ENCODE data around the gene CYTH2.

The CYTH2 gene

DNA sequence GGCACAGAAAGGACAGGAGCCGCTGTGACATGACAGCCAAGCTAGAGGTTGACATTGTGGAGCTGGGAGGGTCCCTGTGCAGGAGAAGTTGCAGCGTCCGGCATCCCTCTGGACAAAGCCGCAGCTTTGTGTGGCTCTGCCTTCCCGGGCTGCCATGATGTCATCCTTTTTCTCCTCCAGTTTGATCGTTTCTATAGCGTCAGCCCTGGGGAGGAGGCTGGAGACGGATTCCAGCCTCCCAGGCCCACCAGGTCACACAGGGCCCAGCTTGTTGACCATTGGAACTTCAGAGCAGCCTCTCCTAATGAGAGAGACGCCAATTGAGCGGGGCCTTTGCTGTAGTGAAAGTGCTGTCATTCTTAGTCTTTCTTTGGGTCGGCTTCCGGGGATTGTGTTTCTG is 17.5 kb upstream of the CYTH2 start:
- TF ChIP-seq, protein P1, sequence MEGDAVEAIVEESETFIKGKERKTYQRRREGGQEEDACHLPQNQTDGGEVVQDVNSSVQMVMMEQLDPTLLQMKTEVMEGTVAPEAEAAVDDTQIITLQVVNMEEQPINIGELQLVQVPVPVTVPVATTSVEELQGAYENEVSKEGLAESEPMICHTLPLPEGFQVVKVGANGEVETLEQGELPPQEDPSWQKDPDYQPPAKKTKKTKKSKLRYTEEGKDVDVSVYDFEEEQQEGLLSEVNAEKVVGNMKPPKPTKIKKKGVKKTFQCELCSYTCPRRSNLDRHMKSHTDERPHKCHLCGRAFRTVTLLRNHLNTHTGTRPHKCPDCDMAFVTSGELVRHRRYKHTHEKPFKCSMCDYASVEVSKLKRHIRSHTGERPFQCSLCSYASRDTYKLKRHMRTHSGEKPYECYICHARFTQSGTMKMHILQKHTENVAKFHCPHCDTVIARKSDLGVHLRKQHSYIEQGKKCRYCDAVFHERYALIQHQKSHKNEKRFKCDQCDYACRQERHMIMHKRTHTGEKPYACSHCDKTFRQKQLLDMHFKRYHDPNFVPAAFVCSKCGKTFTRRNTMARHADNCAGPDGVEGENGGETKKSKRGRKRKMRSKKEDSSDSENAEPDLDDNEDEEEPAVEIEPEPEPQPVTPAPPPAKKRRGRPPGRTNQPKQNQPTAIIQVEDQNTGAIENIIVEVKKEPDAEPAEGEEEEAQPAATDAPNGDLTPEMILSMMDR (IDR thresholded peaks at IDR 0.05; ENCODE audit: control insufficient read depth, insufficient read depth, low read depth, low read length, missing control alignments), result no peak
- H3K4me3 ChIP-seq (ENCODE audit: control insufficient read depth, low read depth, low read length), result no peak overlapping the region
- no peak for DNase-seq (ENCODE audit: low read depth)

DNA sequence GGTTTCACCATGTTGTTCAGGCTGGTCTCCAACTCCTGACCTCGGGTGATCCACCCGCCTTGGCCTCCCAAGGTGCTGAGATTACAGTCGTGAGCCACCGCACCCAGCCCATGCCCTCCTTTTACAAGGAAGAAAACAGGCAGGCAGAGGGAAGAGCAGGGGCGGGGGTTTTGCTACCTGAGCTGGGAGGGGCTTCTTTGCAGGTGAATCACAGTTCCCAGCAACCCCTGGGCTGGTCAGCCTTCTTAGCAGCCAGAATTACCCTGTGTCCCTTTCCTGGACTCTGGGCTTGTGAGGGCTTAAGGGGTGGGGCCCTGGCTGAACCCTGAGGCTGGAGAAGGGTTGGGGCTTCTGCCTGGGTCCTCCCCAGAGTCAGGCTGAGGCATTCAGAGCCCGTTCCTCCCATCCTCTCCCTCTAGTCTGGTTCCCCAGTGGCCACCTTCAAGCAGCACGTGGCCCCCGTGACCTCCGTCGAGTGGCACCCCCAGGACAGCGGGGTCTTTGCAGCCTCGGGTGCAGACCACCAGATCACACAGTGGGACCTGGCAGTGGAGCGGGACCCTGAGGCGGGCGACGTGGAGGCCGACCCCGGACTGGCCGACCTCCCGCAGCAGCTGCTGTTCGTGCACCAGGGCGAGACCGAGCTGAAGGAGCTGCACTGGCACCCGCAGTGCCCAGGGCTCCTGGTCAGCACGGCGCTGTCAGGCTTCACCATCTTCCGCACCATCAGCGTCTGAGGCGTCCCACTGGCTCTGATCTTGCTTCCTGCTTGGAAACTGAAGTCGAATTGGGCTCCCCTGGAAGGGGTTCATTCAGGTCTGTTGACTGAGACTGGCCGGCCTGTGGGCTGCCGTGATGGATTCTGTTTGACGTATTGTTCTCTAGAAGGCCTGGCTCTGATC is 16.6 kb upstream of the CYTH2 start:
- no peak for DNase-seq (ENCODE audit: low read depth)
- TF ChIP-seq, protein P1 (IDR thresholded peaks at IDR 0.05; ENCODE audit: control insufficient read depth, insufficient read depth, low read depth, low read length, missing control alignments), result no peak
- H3K4me3 ChIP-seq (ENCODE audit: control insufficient read depth, low read depth, low read length), result no peak overlapping the region

DNA sequence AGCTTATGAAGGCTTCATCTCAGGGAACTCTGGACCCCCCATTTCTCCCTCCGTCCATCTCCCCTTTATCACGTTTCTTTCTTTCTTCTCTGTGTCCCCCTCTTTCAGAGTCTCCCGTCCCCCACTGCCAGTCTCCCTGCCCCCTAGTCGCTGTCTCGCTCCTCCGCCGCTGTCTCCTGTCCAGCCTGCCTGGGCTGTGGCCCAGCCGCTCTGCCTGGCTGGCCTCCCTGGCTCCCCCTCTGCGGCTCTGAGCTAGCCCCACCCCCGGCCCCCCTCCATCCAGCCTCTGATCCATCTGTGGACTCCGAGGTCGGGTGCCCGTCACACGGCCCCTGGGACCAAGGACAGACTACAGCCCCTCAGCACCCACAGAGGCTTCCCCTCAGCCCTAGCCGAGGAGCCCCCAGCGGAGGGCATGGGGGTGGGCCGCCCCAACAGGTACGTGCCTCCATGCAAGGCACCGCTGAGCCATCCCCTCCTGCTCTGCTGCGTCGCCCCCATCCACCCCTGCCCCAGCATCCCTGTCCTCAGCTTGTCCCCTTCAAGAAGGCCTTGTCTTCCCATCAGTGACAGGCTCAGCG is 14.9 kb upstream of the CYTH2 start:
- H3K4me3 ChIP-seq (ENCODE audit: control insufficient read depth, low read depth, low read length), result no peak overlapping the region
- TF ChIP-seq, protein P1 (IDR thresholded peaks at IDR 0.05; ENCODE audit: control insufficient read depth, insufficient read depth, low read depth, low read length, missing control alignments), result no peak
- no peak for DNase-seq (ENCODE audit: low read depth)

DNA sequence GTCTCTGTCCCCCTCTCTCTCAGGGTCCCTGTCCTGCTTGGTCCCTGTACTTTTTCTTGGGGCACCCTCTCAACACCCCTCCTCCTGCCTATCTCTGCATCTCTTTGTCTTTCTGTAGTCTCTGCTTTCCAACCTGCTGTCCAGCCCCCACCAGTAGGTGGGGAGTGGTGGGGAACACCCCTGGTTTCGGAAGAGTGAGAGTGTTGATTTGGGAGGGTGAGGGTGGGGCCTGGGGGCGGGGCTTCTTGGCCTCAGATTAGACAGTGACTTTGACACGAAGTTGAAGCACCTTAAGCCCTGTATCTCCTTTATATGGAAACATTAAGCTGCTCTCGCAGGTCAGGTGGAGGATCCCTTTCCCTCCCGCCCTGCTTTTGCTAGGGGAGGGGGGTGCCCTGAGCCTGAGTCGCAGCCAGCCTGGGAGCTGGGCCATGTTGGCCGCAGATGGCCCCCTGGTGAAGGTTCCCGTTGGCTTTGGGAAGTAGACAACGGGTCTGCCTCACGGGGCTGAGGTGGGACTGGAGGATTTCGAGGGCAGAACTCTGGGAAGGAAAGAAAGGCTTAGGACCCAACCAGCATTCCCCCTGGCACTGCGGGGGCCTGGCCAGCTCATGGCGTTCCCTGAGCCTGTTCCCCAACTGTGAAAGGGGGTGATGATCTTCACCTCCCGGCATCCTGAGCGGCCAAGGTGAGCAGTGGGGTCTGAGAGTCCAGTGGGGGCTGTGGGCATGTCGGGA is 13.8 kb upstream of the CYTH2 start, which contains the start of gene KCNJ14:
Gene KCNJ14 (plus strand): TSS at position 404 of the 737 bp plus-strand sequence. CDS start 6,151 bp downstream, outside the sequence.
- no peak for DNase-seq (ENCODE audit: low read depth)
- TF ChIP-seq, protein P1 (IDR thresholded peaks at IDR 0.05; ENCODE audit: control insufficient read depth, insufficient read depth, low read depth, low read length, missing control alignments), result no peak
- H3K4me3 ChIP-seq (ENCODE audit: control insufficient read depth, low read depth, low read length), result no peak within 1 kb of the TSS

DNA sequence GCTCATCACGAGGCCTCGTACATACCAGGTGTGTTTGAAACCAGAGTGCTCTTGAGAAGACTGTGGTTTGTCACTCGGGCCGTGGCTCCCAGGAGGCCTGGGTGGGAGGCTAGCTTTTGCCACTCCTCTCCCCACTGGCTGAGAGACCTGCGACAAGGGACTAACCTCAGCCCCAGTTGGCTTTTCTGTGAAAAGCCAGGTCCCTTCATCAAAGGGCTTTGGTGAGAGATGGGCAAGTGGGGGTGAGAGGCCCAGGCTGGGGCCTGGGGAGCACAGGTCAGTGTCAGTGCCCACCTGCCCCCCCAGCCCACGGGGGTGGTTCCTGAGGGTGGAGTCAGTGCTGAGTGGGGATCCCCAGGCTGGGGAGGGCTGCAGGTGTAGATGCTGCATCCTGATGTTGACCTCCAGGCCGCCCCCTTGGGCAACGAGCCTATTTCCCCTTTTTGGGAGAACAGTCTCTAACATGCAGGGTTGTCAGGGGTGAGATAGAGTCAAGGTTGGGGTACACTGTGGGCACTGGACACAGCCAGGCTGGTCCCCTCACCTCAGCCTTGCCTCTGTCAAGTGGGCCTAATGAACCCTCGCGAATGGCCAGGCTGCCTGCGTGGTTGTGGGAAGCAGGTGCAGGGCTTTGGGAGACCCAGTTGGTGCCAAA is 13.1 kb upstream of the CYTH2 start:
- H3K4me3 ChIP-seq (ENCODE audit: control insufficient read depth, low read depth, low read length), result no peak overlapping the region
- TF ChIP-seq, protein P1 (IDR thresholded peaks at IDR 0.05; ENCODE audit: control insufficient read depth, insufficient read depth, low read depth, low read length, missing control alignments), result no peak
- DNase-seq (ENCODE audit: low read depth), result no peak

DNA sequence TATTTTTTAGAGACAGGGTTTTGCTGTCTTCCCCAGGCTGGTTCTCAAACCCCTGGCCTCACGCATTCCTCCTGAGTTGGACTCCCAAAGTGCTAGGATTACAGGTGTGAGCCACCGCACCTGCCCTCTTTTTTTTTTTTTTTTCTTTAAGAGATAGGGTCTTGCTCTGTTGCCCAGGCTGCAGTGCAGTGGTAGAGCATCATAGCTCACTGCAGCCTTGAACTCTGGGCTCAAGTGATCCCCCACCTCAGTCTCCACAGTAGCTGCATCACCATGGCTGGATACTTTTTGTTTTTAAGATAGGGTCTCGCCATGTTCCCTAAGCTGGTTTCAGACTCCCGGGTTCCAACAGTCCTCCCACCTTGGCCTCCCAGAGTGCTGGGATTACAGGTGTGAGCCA is 12.3 kb upstream of the CYTH2 start:
- H3K4me3 ChIP-seq (ENCODE audit: control insufficient read depth, low read depth, low read length), result no peak overlapping the region
- TF ChIP-seq, protein P1 (IDR thresholded peaks at IDR 0.05; ENCODE audit: control insufficient read depth, insufficient read depth, low read depth, low read length, missing control alignments), result no peak
- DNase-seq (ENCODE audit: low read depth), result no peak
